Adrenal gland (tissue), 5 donors: ENCODE results near the gene CISH.

ENCODE experiments used
- POLR2A ChIP-seq, 2 donors: fragments of 450-650 bp; IDR thresholded peaks; one replicate each; pipeline ENCODE4 v1.6.1; 2017; ENCODE audit warnings: antibody characterized with exemption in 2 of 2, mild to moderate bottlenecking in 2 of 2, moderate library complexity in 1 of 2
- TF ChIP-seq, protein P1 (sequence below), 6 experiments: fragments of 450-650 bp in 4 of 6; fragments of 200-600 bp in 2 of 6; sonication (generic) in 1 of 6; IDR thresholded peaks; 1 replicate in 5 of 6; 2 replicates in 1 of 6; pipeline versions ENCODE4 v1.5.1 to v1.8.0; 2016 to 2021; ENCODE audit warnings: antibody characterized with exemption in 6 of 6, mild to moderate bottlenecking in 2 of 6, moderate library complexity in 1 of 6
- donor health status: DM: no; HTN: no; CAD: no.

DNA sequence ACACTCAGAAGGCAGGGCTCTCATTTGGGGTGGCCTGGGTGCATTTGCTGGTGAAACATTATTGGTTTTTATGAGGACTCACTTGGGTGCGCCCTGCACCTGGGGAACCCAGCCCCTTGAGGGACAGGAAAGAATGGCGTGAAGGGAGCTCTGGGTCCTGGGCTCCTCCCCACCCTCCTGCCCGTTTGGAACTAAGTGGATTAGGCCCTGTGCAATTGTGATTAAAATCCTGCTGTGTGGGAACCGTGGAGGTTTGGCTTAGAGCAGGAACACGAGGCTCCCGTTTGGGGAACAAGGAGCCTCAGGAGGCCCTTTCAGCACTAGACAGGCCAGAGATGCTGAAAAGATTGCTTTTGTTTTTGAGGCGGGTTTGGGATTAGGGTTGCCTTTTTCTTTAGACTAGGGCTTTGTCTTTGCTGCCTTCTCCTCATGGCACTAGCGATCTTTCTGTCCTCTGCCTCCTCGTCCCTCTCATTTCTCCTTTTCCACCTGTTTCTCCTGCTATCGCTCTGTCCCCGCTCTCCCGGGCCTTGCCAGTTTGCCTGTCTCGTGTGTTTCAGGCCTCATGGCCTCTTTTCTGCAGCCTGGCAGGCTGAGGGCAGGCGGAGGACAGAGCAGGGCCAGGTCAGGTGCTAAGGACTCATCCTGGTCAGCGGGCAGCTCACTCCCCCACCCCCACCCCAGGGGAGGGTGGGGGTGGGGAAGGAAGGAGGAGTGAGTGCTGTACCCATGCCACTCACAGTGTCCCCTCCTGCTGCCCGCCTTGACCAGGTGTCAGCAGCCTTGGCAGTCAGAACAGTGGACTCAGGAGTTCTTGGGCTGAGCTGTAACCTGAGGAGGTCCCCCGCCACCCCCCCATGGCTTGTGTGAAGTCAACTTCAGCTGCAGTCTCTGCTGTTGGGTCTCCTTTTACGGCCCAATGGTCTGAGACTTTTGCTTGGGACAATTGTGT, 13.9 kb upstream of the CISH start:
- TF ChIP-seq, protein P1, sequence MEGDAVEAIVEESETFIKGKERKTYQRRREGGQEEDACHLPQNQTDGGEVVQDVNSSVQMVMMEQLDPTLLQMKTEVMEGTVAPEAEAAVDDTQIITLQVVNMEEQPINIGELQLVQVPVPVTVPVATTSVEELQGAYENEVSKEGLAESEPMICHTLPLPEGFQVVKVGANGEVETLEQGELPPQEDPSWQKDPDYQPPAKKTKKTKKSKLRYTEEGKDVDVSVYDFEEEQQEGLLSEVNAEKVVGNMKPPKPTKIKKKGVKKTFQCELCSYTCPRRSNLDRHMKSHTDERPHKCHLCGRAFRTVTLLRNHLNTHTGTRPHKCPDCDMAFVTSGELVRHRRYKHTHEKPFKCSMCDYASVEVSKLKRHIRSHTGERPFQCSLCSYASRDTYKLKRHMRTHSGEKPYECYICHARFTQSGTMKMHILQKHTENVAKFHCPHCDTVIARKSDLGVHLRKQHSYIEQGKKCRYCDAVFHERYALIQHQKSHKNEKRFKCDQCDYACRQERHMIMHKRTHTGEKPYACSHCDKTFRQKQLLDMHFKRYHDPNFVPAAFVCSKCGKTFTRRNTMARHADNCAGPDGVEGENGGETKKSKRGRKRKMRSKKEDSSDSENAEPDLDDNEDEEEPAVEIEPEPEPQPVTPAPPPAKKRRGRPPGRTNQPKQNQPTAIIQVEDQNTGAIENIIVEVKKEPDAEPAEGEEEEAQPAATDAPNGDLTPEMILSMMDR (IDR thresholded peaks at IDR 0.05) = no peak
- TF ChIP-seq POLR2A (IDR thresholded peaks at IDR 0.05) = no peak
